Peyer's patch (tissue), 4 donors: Measurements from ENCODE around the gene DGCR8.

Source experiments
- POLR2A ChIP-seq, 2 donors: fragments of 450-650 bp; IDR thresholded peaks; one replicate each; pipeline ENCODE4 v1.5.1; 2017; ENCODE audit warnings: antibody characterized with exemption in 2 of 2, mild to moderate bottlenecking in 2 of 2, moderate library complexity in 2 of 2
- TF ChIP-seq, protein P1 (sequence below), 6 experiments: fragments of 450-650 bp in 4 of 6; fragments of 200-600 bp in 2 of 6; sonication (generic) in 1 of 6; IDR thresholded peaks; one replicate each; pipeline ENCODE4 v1.5.1; 2017 to 2019; ENCODE audit warnings: antibody characterized with exemption in 6 of 6, mild to moderate bottlenecking in 3 of 6, moderate library complexity in 1 of 6

DNA sequence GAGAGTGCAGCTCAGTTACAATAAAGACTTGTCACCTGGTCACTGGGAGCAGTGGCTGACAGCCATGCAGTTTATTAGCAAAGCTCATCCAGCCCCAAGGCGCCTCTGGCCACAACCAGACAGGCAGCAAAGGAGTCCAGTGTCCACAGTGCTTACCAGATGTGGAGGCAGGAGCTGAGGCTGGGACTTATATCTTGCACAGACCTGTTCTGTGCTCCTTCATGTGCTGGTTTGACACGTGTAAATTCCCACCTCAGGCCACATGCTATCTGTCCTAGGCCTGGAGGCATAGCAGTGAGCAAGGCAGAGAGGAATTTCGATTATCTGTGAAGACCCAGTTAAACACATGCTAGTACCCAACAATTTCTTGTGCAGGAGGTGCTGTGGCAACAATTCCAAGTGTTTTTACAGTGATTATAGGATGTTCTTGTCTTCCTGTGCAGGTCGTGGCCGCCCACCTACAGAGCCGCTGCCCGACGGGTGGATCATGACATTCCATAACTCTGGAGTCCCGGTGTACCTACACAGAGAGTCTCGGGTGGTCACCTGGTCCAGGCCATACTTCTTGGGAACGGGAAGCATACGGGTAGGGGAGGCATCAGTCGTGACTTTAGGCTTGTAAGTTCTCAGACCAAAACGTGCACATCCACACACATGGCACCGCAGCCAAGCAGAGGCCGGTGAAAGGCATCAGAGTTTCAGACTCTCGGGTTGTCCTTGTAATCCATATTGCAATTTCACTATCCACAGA is 9.4 kb downstream of the DGCR8 start:
- TF ChIP-seq, protein P1, sequence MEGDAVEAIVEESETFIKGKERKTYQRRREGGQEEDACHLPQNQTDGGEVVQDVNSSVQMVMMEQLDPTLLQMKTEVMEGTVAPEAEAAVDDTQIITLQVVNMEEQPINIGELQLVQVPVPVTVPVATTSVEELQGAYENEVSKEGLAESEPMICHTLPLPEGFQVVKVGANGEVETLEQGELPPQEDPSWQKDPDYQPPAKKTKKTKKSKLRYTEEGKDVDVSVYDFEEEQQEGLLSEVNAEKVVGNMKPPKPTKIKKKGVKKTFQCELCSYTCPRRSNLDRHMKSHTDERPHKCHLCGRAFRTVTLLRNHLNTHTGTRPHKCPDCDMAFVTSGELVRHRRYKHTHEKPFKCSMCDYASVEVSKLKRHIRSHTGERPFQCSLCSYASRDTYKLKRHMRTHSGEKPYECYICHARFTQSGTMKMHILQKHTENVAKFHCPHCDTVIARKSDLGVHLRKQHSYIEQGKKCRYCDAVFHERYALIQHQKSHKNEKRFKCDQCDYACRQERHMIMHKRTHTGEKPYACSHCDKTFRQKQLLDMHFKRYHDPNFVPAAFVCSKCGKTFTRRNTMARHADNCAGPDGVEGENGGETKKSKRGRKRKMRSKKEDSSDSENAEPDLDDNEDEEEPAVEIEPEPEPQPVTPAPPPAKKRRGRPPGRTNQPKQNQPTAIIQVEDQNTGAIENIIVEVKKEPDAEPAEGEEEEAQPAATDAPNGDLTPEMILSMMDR (IDR thresholded peaks at IDR 0.05): no peak
- TF ChIP-seq POLR2A (IDR thresholded peaks at IDR 0.05): no peak
